Gastroesophageal sphincter (tissue), 4 donors: ENCODE data around the gene TENT4A. TPM values are rescaled to one million over a fixed set of nuclear protein-coding genes. Genes with fewer than 3 reads are reported as not detected.

ENCODE experiments used
- ATAC-seq: fragments of 150-250 bp; one replicate; pipeline ENCODE4 v1.9.1; 2016; ENCODE audit warnings: mild to moderate bottlenecking, moderate library complexity
- H3K27ac ChIP-seq, 4 donors: fragments of 200-600 bp; sonication (generic) in 3 of 4; 1 replicate in 3 of 4; 2 replicates in 1 of 4; pipeline ENCODE4 v1.5.1; 2016 to 2019
- H3K27me3 ChIP-seq: fragments of 200-600 bp; sonication (generic); one replicate; pipeline ENCODE4 v1.5.1; 2019
- H3K36me3 ChIP-seq, 2 donors: fragments of 200-600 bp; sonication (generic); one replicate each; pipeline ENCODE4 v1.5.1; 2019; ENCODE audit warnings: control low read depth in 1 of 2
- H3K4me1 ChIP-seq, 3 donors: fragments of 200-600 bp; sonication (generic); 1 replicate in 2 of 3; 2 replicates in 1 of 3; pipeline ENCODE4 v1.5.1; 2016 to 2019; ENCODE audit warnings: control low read depth in 2 of 3
- H3K4me3 ChIP-seq, 2 donors: fragments of 200-600 bp; sonication (generic); one replicate each; pipeline ENCODE4 v1.5.1; 2019; ENCODE audit warnings: mild to moderate bottlenecking in 1 of 2, moderate library complexity in 1 of 2
- H3K9me3 ChIP-seq, 3 donors: fragments of 200-600 bp; sonication (generic); one replicate each; pipeline ENCODE4 v1.5.1; 2017 to 2019; ENCODE audit warnings: control low read depth in 2 of 3
- CTCF ChIP-seq, 4 experiments: fragments of 200-600 bp in 2 of 4; fragments of 450-650 bp in 2 of 4; sonication (generic) in 1 of 4; IDR thresholded peaks; one replicate each; pipeline ENCODE4 v1.5.1; 2017 to 2019; ENCODE audit warnings: antibody characterized with exemption in 4 of 4, mild to moderate bottlenecking in 2 of 4, moderate library complexity in 2 of 4
- EP300 ChIP-seq: sonication (generic); formaldehyde crosslinking; IDR thresholded peaks from one replicate; pipeline ENCODE4 v1.6.1; 2017; ENCODE audit warnings: antibody characterized with exemption, mild to moderate bottlenecking
- POLR2A ChIP-seq, 2 donors: fragments of 450-650 bp; IDR thresholded peaks; one replicate each; pipeline ENCODE4 v1.6.1; 2017; ENCODE audit warnings: antibody characterized with exemption in 2 of 2, mild to moderate bottlenecking in 2 of 2, moderate library complexity in 1 of 2
- POLR2AphosphoS5 ChIP-seq: sonication (generic); formaldehyde crosslinking; IDR thresholded peaks from one replicate; pipeline ENCODE4 v1.6.1; 2017; ENCODE audit warnings: antibody characterized with exemption
- WGBS, 2 donors: methylation state at CpG; one replicate each; pipeline ENCODE4 v1.1.5; 2018; ENCODE audit warnings: low coverage in 1 of 2; 5-methylcytosine and 5-hydroxymethylcytosine counted together
- total RNA-seq, 4 donors: library from RNA; depleted of rRNA; stranded (reverse); fragments of >200 nt; gene quantifications; one replicate each; pipeline ENCODE4 v1.1.0, GENCODE V29; 2016

Gene TENT4A
- total RNA-seq, 4 donors from 2014 or later, result 15.8 to 21.3 (median 17.3) TPM

GRCh38 chr5:6725421-6725820 lies 12.2 kb downstream of the TENT4A start:
- TF ChIP-seq EP300, result no peak
- no peak for TF ChIP-seq POLR2AphosphoS5
- TF ChIP-seq CTCF (IDR thresholded peaks at IDR 0.05), result no peak
- TF ChIP-seq POLR2A (IDR thresholded peaks at IDR 0.05), result no peak
- Histone ChIP-seq H3K36me3 (no peaks in the 10 kb centered on the region), H3K27me3 (no peaks in the 10 kb centered on the region), H3K4me1 (peaks cover 3 to 100% (median 44%) of the 10 kb centered on the region in 3 donors), H3K9me3 (no peaks in the 10 kb centered on the region), H3K4me3 (no peak overlapping the region), H3K27ac (no peak overlapping the region)
- 67 to 72% methylated on average over 3 to 4 of the region's 4 CpGs for WGBS, 2 donors
- ATAC-seq, result no peak

GRCh38 chr5:6726006-6726405 lies 12.8 kb downstream of the TENT4A start:
- 73% methylated on average over 3 of the region's 9 CpGs; no CpG with 5 or more reads in 1 of the 2 donors for WGBS, 2 donors
- Histone ChIP-seq H3K36me3 (no peaks in the 10 kb centered on the region), H3K27ac (no peak overlapping the region), H3K27me3 (no peaks in the 10 kb centered on the region), H3K4me3 (no peak overlapping the region), H3K4me1 (peaks cover 3 to 98% (median 40%) of the 10 kb centered on the region in 3 donors), H3K9me3 (no peaks in the 10 kb centered on the region)
- TF ChIP-seq POLR2AphosphoS5, result no peak
- no peak for TF ChIP-seq POLR2A (IDR thresholded peaks at IDR 0.05)
- no peak for ATAC-seq

GRCh38 chr5:6727231-6727630 lies 14.0 kb downstream of the TENT4A start:
- no peak overlapping the region for H3K4me3 ChIP-seq
- no peaks in the 10 kb centered on the region for H3K9me3 ChIP-seq
- H3K27me3 ChIP-seq, result no peaks in the 10 kb centered on the region
- H3K36me3 ChIP-seq, result no peaks in the 10 kb centered on the region
- TF ChIP-seq POLR2A (IDR thresholded peaks at IDR 0.05) (no peak), EP300 (no peak), CTCF (IDR thresholded peaks at IDR 0.05) (no peak), POLR2AphosphoS5 (no peak)
- no peak for ATAC-seq
- no peak overlapping the region for H3K27ac ChIP-seq
- WGBS, 2 donors, result 94% methylated on average over 3 of the region's 8 CpGs; no CpG with 5 or more reads in 1 of the 2 donors
- H3K4me1 ChIP-seq, result peaks cover 3 to 98% (median 43%) of the 10 kb centered on the region in 3 donors

- TF ChIP-seq CTCF (IDR thresholded peaks at IDR 0.05) (no peak), POLR2AphosphoS5 (no peak), POLR2A (IDR thresholded peaks at IDR 0.05) (no peak), EP300 (no peak)
- 74 to 79% methylated on average over 4 to 10 of the region's 17 CpGs for WGBS, 2 donors
- H3K27me3 ChIP-seq, result no peaks in the 10 kb centered on the region
- peaks cover 4 to 98% (median 42%) of the 10 kb centered on the region in 3 donors for H3K4me1 ChIP-seq
- ATAC-seq, result no peak
- no peak overlapping the region for H3K4me3 ChIP-seq
- no peak overlapping the region for H3K27ac ChIP-seq
- H3K36me3 ChIP-seq, result no peaks in the 10 kb centered on the region
- H3K9me3 ChIP-seq, result no peaks in the 10 kb centered on the region
Measured at GRCh38 chr5:6728011-6728794, 15.0 kb downstream of the TENT4A start.

- no peak for TF ChIP-seq POLR2AphosphoS5
- H3K4me1 ChIP-seq, result peaks cover 7 to 98% (median 41%) of the 10 kb centered on the region in 3 donors
Measured at GRCh38 chr5:6728795-6729183, 15.6 kb downstream of the TENT4A start.

More at GRCh38 chr5:6728795-6729183, 15.6 kb downstream of the TENT4A start:
- 73 to 76% methylated on average over 1 of the region's 1 CpG for WGBS, 2 donors
- no peak for ATAC-seq
- no peaks in the 10 kb centered on the region for H3K9me3 ChIP-seq
- H3K4me3 ChIP-seq, result no peak overlapping the region
- H3K27ac ChIP-seq, result no peak overlapping the region
- no peaks in the 10 kb centered on the region for H3K36me3 ChIP-seq
- no peaks in the 10 kb centered on the region for H3K27me3 ChIP-seq
